T-helper 2 cell treated with Interferon-gamma antibody and Interleukin-4, amounts not matched to agents 100 ng/mL and 5 ng/mL, for 36 hours (primary cell): ENCODE measurements around the gene DLGAP4. TPM values are rescaled to one million over a fixed set of nuclear protein-coding genes. Genes with fewer than 3 reads are reported as not detected.

ENCODE experiments used
- intact Hi-C: fragments of 100-400 bp; cut with micrococcal nuclease; formaldehyde crosslinking; loops from one replicate; pipeline ENCODE4 v1.15.1; 2023
- total RNA-seq: library from RNA; stranded (reverse); gene quantifications from 2 replicates; pipeline ENCODE4 v1.2.3, GENCODE V29; 2022

DLGAP4 gene
- total RNA-seq, 1 donor from 2014 or later, result 24.0 TPM

- intact Hi-C loops, result no loop called here
Observed at GRCh38 chr20:36320898-36321695, 15.0 kb downstream of the DLGAP4 start.

GRCh38 chr20:36322131-36322530, 16.0 kb downstream of the DLGAP4 start:
- intact Hi-C loops, result no loop called here

- intact Hi-C loops, result no loop called here
Observed at GRCh38 chr20:36330091-36330490, 24.0 kb downstream of the DLGAP4 start.

GRCh38 chr20:36331209-36331608, 25.1 kb downstream of the DLGAP4 start:
- intact Hi-C loops, result no loop called here

GRCh38 chr20:36333841-36334240, 27.7 kb downstream of the DLGAP4 start:
- intact Hi-C loops, result no loop called here

GRCh38 chr20:36334281-36335205, 28.4 kb downstream of the DLGAP4 start:
- intact Hi-C loops, result no loop called here

- intact Hi-C loops, result no loop called here
Observed at GRCh38 chr20:36335206-36335870, 29.2 kb downstream of the DLGAP4 start.

GRCh38 chr20:36336204-36336603, 30.1 kb downstream of the DLGAP4 start:
- intact Hi-C loops, result no loop called here

- intact Hi-C loops, result no loop called here
Observed at GRCh38 chr20:36336954-36337704, 31.0 kb downstream of the DLGAP4 start.

- intact Hi-C loops, result no loop called here
Observed at GRCh38 chr20:36337886-36338285, 31.7 kb downstream of the DLGAP4 start.

GRCh38 chr20:36339646-36340592, 33.8 kb downstream of the DLGAP4 start:
- intact Hi-C loops, result no loop called here

- intact Hi-C loops, result no loop called here
Observed at GRCh38 chr20:36340593-36340990, 34.5 kb downstream of the DLGAP4 start.

GRCh38 chr20:36341331-36342020, 35.3 kb downstream of the DLGAP4 start:
- intact Hi-C loops, result no loop called here

- intact Hi-C loops, result no loop called here
Observed at GRCh38 chr20:36342331-36343120, 36.4 kb downstream of the DLGAP4 start.

- intact Hi-C loops, result no loop called here
Observed at GRCh38 chr20:36343641-36344040, 37.5 kb downstream of the DLGAP4 start.

- intact Hi-C loops, result no loop called here
Observed at GRCh38 chr20:36344517-36345132, 38.5 kb downstream of the DLGAP4 start.

- intact Hi-C loops, result no loop called here
Observed at GRCh38 chr20:36346256-36346655, 40.1 kb downstream of the DLGAP4 start.
